Endothelial cell of umbilical vein (primary cell): Measurements from ENCODE around the gene APMAP. TPM values are rescaled to one million over a fixed set of nuclear protein-coding genes. Genes with fewer than 3 reads are reported as not detected.

ENCODE experiments used
- BruUV-seq: library from RNA; stranded (reverse); fragments of 400-500 nt; replicated peaks from 2 replicates; lab custom pipeline; 2021; lab: Mats Ljungman, UMichigan
- CTCF ChIA-PET: fragments of 300-600, 350-600 bp; sonication (Branson Sonifier 250); formaldehyde crosslinking; loops from one replicate; lab custom pipeline; 2021; ENCODE audit warnings: antibody characterized with exemption, inconsistent platforms; lab: Charles Lee
- POLR2A ChIA-PET: fragments of 300-600, 350-600 bp; sonication (Branson Sonifier 250); formaldehyde crosslinking; loops from one replicate; lab custom pipeline; 2021; ENCODE audit warnings: antibody characterized with exemption, inconsistent platforms; lab: Charles Lee
- DNase-seq: peaks from one replicate; pipeline ENCODE4 v3.0.0-alpha.2; 2011; ENCODE audit warnings: low read depth, low spot score
- FAIRE-seq: peaks from 2 replicates; lab custom pipeline; 2011; peaks lifted over from hg19 to GRCh38; lab: Jason Lieb, UNC
- H2AFZ ChIP-seq: 2 replicates; pipeline ENCODE4 v1.6.0; 2012; ENCODE audit warnings: low read depth, low read length, control low read depth, inconsistent platforms
- H3K27ac ChIP-seq: 2 replicates; pipeline ENCODE4 v1.5.1; 2011; ENCODE audit warnings: low read depth, mild to moderate bottlenecking, control low read depth, low read length, moderate library complexity; ENCODE audit not compliant: insufficient read depth
- H3K27me3 ChIP-seq, 2 experiments: 2 replicates each; pipeline versions ENCODE4 v1.6.0 to v1.6.1; 2011; ENCODE audit warnings: low read length in 2 of 2, mixed read lengths in 1 of 2; ENCODE audit not compliant: control insufficient read depth in 2 of 2, insufficient read depth in 2 of 2
- H3K36me3 ChIP-seq, 2 experiments: 2 replicates in 1 of 2; 3 replicates in 1 of 2; pipeline ENCODE4 v1.5.1; 2011; ENCODE audit warnings: low read length in 2 of 2, mild to moderate bottlenecking in 1 of 2, moderate library complexity in 1 of 2; ENCODE audit not compliant: control insufficient read depth in 2 of 2, insufficient read depth in 2 of 2; ENCODE audit errors: extremely low read depth in 1 of 2
- H3K4me1 ChIP-seq: 3 replicates; pipeline ENCODE4 v1.5.1; 2011; ENCODE audit warnings: mild to moderate bottlenecking, low read length; ENCODE audit not compliant: control insufficient read depth, insufficient read depth; ENCODE audit errors: extremely low read depth
- H3K4me2 ChIP-seq: 2 replicates; pipeline ENCODE4 v1.6.1; 2011; ENCODE audit warnings: low read length, control low read depth, mixed read lengths; ENCODE audit not compliant: insufficient read depth
- H3K4me3 ChIP-seq, 3 experiments: fragments of 200-600 bp in 1 of 3; sonication (generic), shearing (Covaris generic) in 1 of 3; replicated peaks in 1 of 3; 2 replicates each; pipeline ENCODE4 v1.5.1; 2011 to 2016; ENCODE audit warnings: control low read depth in 3 of 3, low read length in 3 of 3, mild to moderate bottlenecking in 2 of 3, inconsistent platforms in 1 of 3, low read depth in 1 of 3, moderate library complexity in 1 of 3; ENCODE audit not compliant: insufficient read depth in 1 of 3
- H3K79me2 ChIP-seq: 2 replicates; pipeline ENCODE4 v1.6.0; 2012; ENCODE audit warnings: low read length, inconsistent platforms; ENCODE audit not compliant: control insufficient read depth, insufficient read depth
- H3K9ac ChIP-seq: replicated peaks from 2 replicates; pipeline ENCODE3; 2011; ENCODE audit warnings: low read length, control low read depth; ENCODE audit not compliant: insufficient read depth; ENCODE audit errors: extremely low read depth
- H3K9me1 ChIP-seq: replicated peaks from 3 replicates; pipeline ENCODE4 v1.6.0; 2011; ENCODE audit warnings: mild to moderate bottlenecking, low read length; ENCODE audit not compliant: control insufficient read depth, insufficient read depth; ENCODE audit errors: extremely low read depth
- H3K9me3 ChIP-seq: replicated peaks from 2 replicates; pipeline ENCODE4 v1.5.1; 2012; ENCODE audit warnings: low read length, inconsistent platforms; ENCODE audit not compliant: control insufficient read depth, insufficient read depth
- H4K20me1 ChIP-seq: replicated peaks from 2 replicates; pipeline ENCODE3; 2011; ENCODE audit warnings: mild to moderate bottlenecking, low read length; ENCODE audit not compliant: control insufficient read depth, insufficient read depth; ENCODE audit errors: extremely low read depth
- EZH2 ChIP-seq: IDR thresholded peaks from 2 replicates; pipeline ENCODE4 v1.6.1; 2012; ENCODE audit warnings: borderline replicate concordance, low read depth, mild to moderate bottlenecking, moderate library complexity, low read length, inconsistent platforms; ENCODE audit not compliant: severe bottlenecking
- FOS ChIP-seq: IDR thresholded peaks from 2 replicates; pipeline ENCODE4 v1.6.1; 2011; ENCODE audit warnings: mild to moderate bottlenecking, low read length, moderate library complexity, borderline replicate concordance; ENCODE audit not compliant: insufficient read depth
- MYC ChIP-seq: IDR thresholded peaks from one replicate; pipeline ENCODE4 v1.6.1; 2011; ENCODE audit warnings: mild to moderate bottlenecking, low read depth, low read length
- POLR2A ChIP-seq: IDR thresholded peaks from 2 replicates; pipeline ENCODE4 v1.6.1; 2012; ENCODE audit warnings: low read depth, mild to moderate bottlenecking, control low read depth, low read length
- POLR2AphosphoS5 ChIP-seq: IDR thresholded peaks from 2 replicates; pipeline ENCODE4 v1.6.1; 2012; ENCODE audit warnings: low read depth, mild to moderate bottlenecking, control low read depth, low read length, moderate library complexity; ENCODE audit not compliant: insufficient read depth
- dilution Hi-C: fragments of 300-500 bp; cut with MboI; formaldehyde crosslinking; loops from one replicate; pipeline ENCODE4 v1.15.0; 2019; ENCODE audit warnings: low sequenced_read_pairs; ENCODE audit not compliant: extremely low pct_ligation_motif_present
- intact Hi-C: fragments of 100-400 bp; cut with micrococcal nuclease; formaldehyde crosslinking; loops from one replicate; pipeline ENCODE4 v1.10.0; 2022
- polyA plus RNA-seq, 4 experiments: library from polyadenylated mRNA; depleted of rRNA in 3 of 4; stranded (reverse) in 3 of 4; unstranded in 1 of 4; fragments of >200 nt; gene quantifications; 2 replicates each; pipeline versions ENCODE4 v1.2.1 to v1.2.3, GENCODE V29; 2011 to 2012; ENCODE audit warnings: missing spikeins in 1 of 4
- total RNA-seq: library from RNA; stranded (reverse); gene quantifications from 2 replicates; pipeline ENCODE4 v1.2.3, GENCODE V29; 2021
- TF ChIP-seq, protein P1 (sequence below), 2 donors: IDR thresholded peaks; 1 replicate in 1 of 2; 2 replicates in 1 of 2; pipeline ENCODE4 v1.5.1; 2011; ENCODE audit warnings: low read length in 2 of 2, mild to moderate bottlenecking in 2 of 2, moderate library complexity in 2 of 2, control low read depth in 1 of 2, inconsistent platforms in 1 of 2, low read depth in 1 of 2; ENCODE audit not compliant: insufficient read depth in 1 of 2; ENCODE audit errors: extremely low read depth in 1 of 2

The APMAP gene
- total and polyA plus RNA-seq, 2 donors (not counting 3 experiments of a cell fraction or from before 2014, with no cell fraction given), result 80.7 to 110 TPM

DNA sequence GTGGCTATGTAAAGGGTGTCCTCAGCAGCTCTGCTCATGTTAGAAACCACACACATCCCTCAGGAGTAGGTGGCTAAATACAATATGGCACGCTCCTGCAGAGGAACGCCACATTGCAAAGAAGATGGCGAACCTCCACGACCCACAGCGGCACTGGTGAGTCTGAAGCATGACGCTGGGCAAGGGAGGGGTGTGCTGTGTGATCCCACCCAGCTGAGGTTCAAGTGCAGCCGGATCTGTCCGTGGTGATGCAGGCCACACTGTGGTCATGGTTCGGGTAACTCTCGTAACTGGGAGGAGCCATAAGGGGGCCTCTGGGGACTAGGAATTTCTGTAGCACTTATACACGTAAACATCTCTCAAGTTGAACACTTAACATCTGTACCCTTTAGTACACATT lies 23.4 kb upstream of the APMAP start:
- dilution Hi-C loops, result no loop called here
- TF ChIP-seq, protein P1, sequence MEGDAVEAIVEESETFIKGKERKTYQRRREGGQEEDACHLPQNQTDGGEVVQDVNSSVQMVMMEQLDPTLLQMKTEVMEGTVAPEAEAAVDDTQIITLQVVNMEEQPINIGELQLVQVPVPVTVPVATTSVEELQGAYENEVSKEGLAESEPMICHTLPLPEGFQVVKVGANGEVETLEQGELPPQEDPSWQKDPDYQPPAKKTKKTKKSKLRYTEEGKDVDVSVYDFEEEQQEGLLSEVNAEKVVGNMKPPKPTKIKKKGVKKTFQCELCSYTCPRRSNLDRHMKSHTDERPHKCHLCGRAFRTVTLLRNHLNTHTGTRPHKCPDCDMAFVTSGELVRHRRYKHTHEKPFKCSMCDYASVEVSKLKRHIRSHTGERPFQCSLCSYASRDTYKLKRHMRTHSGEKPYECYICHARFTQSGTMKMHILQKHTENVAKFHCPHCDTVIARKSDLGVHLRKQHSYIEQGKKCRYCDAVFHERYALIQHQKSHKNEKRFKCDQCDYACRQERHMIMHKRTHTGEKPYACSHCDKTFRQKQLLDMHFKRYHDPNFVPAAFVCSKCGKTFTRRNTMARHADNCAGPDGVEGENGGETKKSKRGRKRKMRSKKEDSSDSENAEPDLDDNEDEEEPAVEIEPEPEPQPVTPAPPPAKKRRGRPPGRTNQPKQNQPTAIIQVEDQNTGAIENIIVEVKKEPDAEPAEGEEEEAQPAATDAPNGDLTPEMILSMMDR (IDR thresholded peaks at IDR 0.05; ENCODE audit: extremely low read depth in 1 of 2, insufficient read depth in 1 of 2, low read depth in 1 of 2, low read length in 2 of 2), result no peak
- TF ChIP-seq POLR2A, result no peak
- no peak for TF ChIP-seq EZH2
- no peak for TF ChIP-seq MYC
- no peak for TF ChIP-seq POLR2AphosphoS5
- no peak for TF ChIP-seq FOS
- POLR2A ChIA-PET, result no interaction called here
- Histone ChIP-seq H3K36me3 (no peaks in the 10 kb centered on the region), H3K27me3 (no peaks in the 10 kb centered on the region), H3K9me1 (no peaks in the 10 kb centered on the region), H4K20me1 (no peaks in the 10 kb centered on the region), H3K9me3 (no peaks in the 10 kb centered on the region), H3K4me2 (no peak overlapping the region), H3K4me3 (no peak overlapping the region), H2AFZ (no peak overlapping the region), H3K9ac (no peak overlapping the region), H3K4me1 (no peaks in the 10 kb centered on the region), H3K27ac (no peak overlapping the region), H3K79me2 (no peaks in the 10 kb centered on the region)
- BruUV-seq, result no TSS peak
- DNase-seq (no peak), FAIRE-seq (no peak)
- intact Hi-C loops, result no loop called here
- CTCF ChIA-PET, result no interaction called here

DNA sequence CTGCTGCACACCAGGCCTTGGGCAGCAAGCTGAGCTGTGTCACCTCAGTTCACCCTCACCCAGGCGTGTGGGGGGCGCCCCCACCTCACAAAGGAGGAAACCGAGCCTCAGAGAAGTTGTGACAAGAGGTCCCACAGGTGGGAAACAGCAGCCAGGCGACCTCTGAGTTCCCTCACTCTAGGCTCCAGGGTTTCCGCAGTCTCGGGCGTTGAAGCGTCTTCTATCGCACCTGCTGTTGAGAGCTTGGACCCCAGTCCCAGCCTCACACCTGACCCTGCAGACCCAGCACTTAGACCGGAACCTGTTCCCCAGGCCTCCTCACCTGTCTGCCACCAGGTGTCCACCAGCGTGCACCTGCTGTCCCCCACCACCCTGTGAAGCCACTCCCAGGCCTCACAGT lies 22.3 kb upstream of the APMAP start:
- TF ChIP-seq, protein P1 (IDR thresholded peaks at IDR 0.05; ENCODE audit: extremely low read depth in 1 of 2, insufficient read depth in 1 of 2, low read depth in 1 of 2, low read length in 2 of 2), result no peak
- no peak for TF ChIP-seq POLR2AphosphoS5
- TF ChIP-seq EZH2, result no peak
- TF ChIP-seq MYC, result no peak
- TF ChIP-seq FOS, result no peak
- TF ChIP-seq POLR2A, result no peak
- DNase-seq (no peak), FAIRE-seq (no peak)
- ChIA-PET CTCF (no interaction called here), POLR2A (no interaction called here)
- H3K36me3 ChIP-seq, result no peaks in the 10 kb centered on the region
- H2AFZ ChIP-seq, result no peak overlapping the region
- no peaks in the 10 kb centered on the region for H3K4me1 ChIP-seq
- H3K4me3 ChIP-seq, result no peak overlapping the region
- no peak overlapping the region for H3K27ac ChIP-seq
- no peaks in the 10 kb centered on the region for H4K20me1 ChIP-seq
- dilution Hi-C loops, result no loop called here
- BruUV-seq, result no TSS peak
- H3K79me2 ChIP-seq, result no peaks in the 10 kb centered on the region
- H3K27me3 ChIP-seq, result no peaks in the 10 kb centered on the region
- no peak overlapping the region for H3K4me2 ChIP-seq
- no peak overlapping the region for H3K9ac ChIP-seq
- no peaks in the 10 kb centered on the region for H3K9me1 ChIP-seq
- intact Hi-C loops, result no loop called here
- H3K9me3 ChIP-seq, result no peaks in the 10 kb centered on the region
